Lung (tissue), 12 donors: Measurements from ENCODE around the gene GARIN5A. TPM values are rescaled to one million over a fixed set of nuclear protein-coding genes. Genes with fewer than 3 reads are reported as not detected.

Source experiments
- ATAC-seq: fragments of 200-7000 bp; cut with Tn5 transposase; one replicate; pipeline ENCODE4 v1.9.1; 2020; ENCODE audit warnings: moderate number of reproducible peaks; ENCODE audit not compliant: insufficient read depth, low FRiP score
- DNase-seq, 3 donors: peaks; one replicate each; pipeline ENCODE4 v3.0.0-alpha.2; 2013 to 2017
- H3K27ac ChIP-seq, 2 donors: one replicate each; pipeline ENCODE4 v1.5.1; 2013; ENCODE audit warnings: mild to moderate bottlenecking in 2 of 2, moderate library complexity in 2 of 2, control low read depth in 1 of 2, inconsistent platforms in 1 of 2, low read depth in 1 of 2, low read length in 1 of 2
- H3K27me3 ChIP-seq, 3 donors: one replicate each; pipeline ENCODE4 v1.5.1; 2013; ENCODE audit warnings: low read length in 2 of 3; ENCODE audit not compliant: control insufficient read depth in 3 of 3, insufficient read depth in 3 of 3
- H3K36me3 ChIP-seq, 4 donors: one replicate each; pipeline ENCODE4 v1.5.1; 2013; ENCODE audit warnings: low read length in 4 of 4, mild to moderate bottlenecking in 1 of 4, moderate library complexity in 1 of 4; ENCODE audit not compliant: control insufficient read depth in 4 of 4, insufficient read depth in 4 of 4
- H3K4me1 ChIP-seq, 5 donors: one replicate each; pipeline ENCODE4 v1.5.1; 2013; ENCODE audit warnings: low read length in 5 of 5, mild to moderate bottlenecking in 2 of 5, moderate library complexity in 1 of 5; ENCODE audit not compliant: control insufficient read depth in 5 of 5, insufficient read depth in 5 of 5
- H3K4me3 ChIP-seq: one replicate; pipeline ENCODE4 v1.5.1; 2013; ENCODE audit warnings: mild to moderate bottlenecking, control low read depth, moderate library complexity
- H3K9ac ChIP-seq, 2 donors: one replicate each; pipeline ENCODE4 v1.5.1; 2013; ENCODE audit warnings: low read length in 2 of 2, control low read depth in 1 of 2; ENCODE audit not compliant: insufficient read depth in 1 of 2
- H3K9me3 ChIP-seq, 4 donors: one replicate each; pipeline ENCODE4 v1.5.1; 2013; ENCODE audit warnings: low read length in 3 of 4, mild to moderate bottlenecking in 1 of 4, moderate library complexity in 1 of 4; ENCODE audit not compliant: control insufficient read depth in 4 of 4, insufficient read depth in 3 of 4
- WGBS, 2 donors: extraction: QIAGEN DNeasy Blood & Tissue Kit; methylation state at CpG; one replicate each; pipeline ENCODE4 v1.1.7; 2013; 5-methylcytosine and 5-hydroxymethylcytosine counted together
- polyA plus RNA-seq, 2 donors: library from polyadenylated mRNA; stranded (reverse); fragments of 200-250 nt; gene quantifications; one replicate each; pipeline ENCODE4 v1.2.1, GENCODE V29; 2013
- total RNA-seq, 2 donors: library from RNA; depleted of rRNA in 1 of 2; stranded (reverse); fragments of >200 nt in 1 of 2; gene quantifications; one replicate each; pipeline ENCODE4 v1.2.1, GENCODE V29; 2014 to 2021
- TF ChIP-seq, protein P1 (sequence below): IDR thresholded peaks from 2 replicates; pipeline ENCODE4 v1.5.1; 2012; ENCODE audit warnings: mild to moderate bottlenecking; ENCODE audit errors: control extremely low read depth, extremely low read depth
- donor health status: control.
- donor health status: control.
- donor health status: Bipolar disorder and iron deficiency.
- donor health status: healthy.
- donor health status: DM: yes; HTN: yes; CAD: no.

GARIN5A gene
- total and polyA plus RNA-seq, 4 donors, result 1.7 to 5.0 (median 2.4) TPM

- no peak overlapping the region for H3K4me3 ChIP-seq
- no peaks in the 10 kb centered on the region for H3K9me3 ChIP-seq
- ATAC-seq, result no peak
- H3K9ac ChIP-seq, result no peak overlapping the region
- peaks cover 5 to 10% (median 7%) of the 10 kb centered on the region in 5 donors for H3K4me1 ChIP-seq
- DNase-seq, result no peak
- H3K27ac ChIP-seq, result no peak overlapping the region
- H3K36me3 ChIP-seq, result peaks cover 0 to 44% (median 17%) of the 10 kb centered on the region in 4 donors
- TF ChIP-seq, protein P1, sequence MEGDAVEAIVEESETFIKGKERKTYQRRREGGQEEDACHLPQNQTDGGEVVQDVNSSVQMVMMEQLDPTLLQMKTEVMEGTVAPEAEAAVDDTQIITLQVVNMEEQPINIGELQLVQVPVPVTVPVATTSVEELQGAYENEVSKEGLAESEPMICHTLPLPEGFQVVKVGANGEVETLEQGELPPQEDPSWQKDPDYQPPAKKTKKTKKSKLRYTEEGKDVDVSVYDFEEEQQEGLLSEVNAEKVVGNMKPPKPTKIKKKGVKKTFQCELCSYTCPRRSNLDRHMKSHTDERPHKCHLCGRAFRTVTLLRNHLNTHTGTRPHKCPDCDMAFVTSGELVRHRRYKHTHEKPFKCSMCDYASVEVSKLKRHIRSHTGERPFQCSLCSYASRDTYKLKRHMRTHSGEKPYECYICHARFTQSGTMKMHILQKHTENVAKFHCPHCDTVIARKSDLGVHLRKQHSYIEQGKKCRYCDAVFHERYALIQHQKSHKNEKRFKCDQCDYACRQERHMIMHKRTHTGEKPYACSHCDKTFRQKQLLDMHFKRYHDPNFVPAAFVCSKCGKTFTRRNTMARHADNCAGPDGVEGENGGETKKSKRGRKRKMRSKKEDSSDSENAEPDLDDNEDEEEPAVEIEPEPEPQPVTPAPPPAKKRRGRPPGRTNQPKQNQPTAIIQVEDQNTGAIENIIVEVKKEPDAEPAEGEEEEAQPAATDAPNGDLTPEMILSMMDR, result no peak
- WGBS, 2 donors, result 95 to 96% methylated on average over 26 to 27 of the region's 27 CpGs
- no peaks in the 10 kb centered on the region for H3K27me3 ChIP-seq
Observed at GRCh38 chr19:50481351-50482149, 4.9 kb upstream of the GARIN5A start.

DNA sequence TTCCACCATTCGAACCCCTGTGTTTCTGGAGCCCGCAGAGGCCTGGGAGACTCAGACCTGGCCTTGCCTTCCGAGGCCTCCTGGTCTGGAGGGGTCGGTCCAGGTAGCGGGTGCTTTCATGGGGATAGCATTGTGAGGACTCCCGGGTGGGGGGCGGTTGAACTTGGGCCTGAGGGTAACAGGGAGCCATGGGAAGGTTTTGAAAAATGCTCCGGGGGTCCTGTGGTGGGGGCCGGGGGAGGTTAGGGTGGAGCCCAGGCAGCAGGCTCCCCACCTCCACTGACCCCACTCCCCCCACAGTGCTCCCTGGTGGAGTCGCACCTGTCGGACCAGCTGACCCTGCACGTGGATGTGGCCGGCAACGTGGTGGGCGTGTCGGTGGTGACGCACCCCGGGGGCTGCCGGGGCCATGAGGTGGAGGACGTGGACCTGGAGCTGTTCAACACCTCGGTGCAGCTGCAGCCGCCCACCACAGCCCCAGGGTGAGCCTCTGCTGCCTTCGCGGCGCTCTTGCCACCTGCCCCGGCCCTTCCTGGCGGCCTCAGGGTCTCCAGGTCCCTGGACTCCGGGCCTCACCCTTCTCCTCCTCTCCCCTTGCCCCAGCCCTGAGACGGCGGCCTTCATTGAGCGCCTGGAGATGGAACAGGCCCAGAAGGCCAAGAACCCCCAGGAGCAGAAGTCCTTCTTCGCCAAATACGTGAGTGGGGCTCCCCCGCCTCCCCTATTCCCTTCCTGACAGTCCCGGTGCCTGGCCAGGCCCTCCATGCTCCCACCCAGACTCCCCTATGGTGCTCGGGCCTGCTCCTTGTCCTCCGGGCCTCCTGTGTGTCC is 3.8 kb upstream of the GARIN5A start:
- Histone ChIP-seq H3K9ac (no peak overlapping the region), H3K36me3 (peaks cover 0 to 44% (median 17%) of the 10 kb centered on the region in 4 donors), H3K4me1 (peaks cover 5 to 10% (median 7%) of the 10 kb centered on the region in 5 donors), H3K27ac (no peak overlapping the region), H3K9me3 (no peaks in the 10 kb centered on the region), H3K27me3 (no peaks in the 10 kb centered on the region), H3K4me3 (no peak overlapping the region)
- WGBS, 2 donors, result 91 to 97% methylated on average over 23 to 37 of the region's 37 CpGs
- TF ChIP-seq, protein P1, result no peak
- ATAC-seq (no peak), DNase-seq (no peak)

DNA sequence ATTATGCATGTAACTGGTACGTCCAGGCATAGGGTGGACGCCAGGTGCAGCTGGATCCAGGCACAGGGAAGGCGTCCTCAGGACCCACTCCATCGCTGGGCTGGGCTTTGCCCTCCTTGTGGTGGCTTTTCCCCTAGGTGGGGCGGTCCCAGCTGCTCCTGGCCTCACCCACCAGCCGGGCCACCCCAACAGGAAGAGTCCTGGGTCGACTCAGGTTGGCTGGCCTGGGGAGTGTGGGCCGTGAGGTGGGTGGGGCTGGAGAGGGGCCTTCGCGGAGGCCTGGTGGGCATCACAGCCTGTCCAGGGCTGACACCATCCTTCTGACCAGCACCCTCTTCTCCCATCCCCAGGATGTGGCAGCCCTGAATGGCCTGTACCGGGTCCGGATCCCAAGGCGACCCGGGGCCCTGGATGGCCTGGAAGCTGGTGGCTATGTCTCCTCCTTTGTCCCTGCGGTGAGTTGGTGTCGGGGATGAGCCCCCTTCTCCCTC is 3.2 kb upstream of the GARIN5A start:
- ATAC-seq (no peak), DNase-seq (no peak)
- Histone ChIP-seq H3K4me3 (no peak overlapping the region), H3K27me3 (no peaks in the 10 kb centered on the region), H3K9ac (no peak overlapping the region), H3K27ac (no peak overlapping the region), H3K9me3 (no peaks in the 10 kb centered on the region), H3K36me3 (peaks cover 0 to 44% (median 16%) of the 10 kb centered on the region in 4 donors), H3K4me1 (peaks cover 5 to 10% (median 7%) of the 10 kb centered on the region in 5 donors)
- WGBS, 2 donors, result 95 to 97% methylated on average over 16 of the region's 16 CpGs
- TF ChIP-seq, protein P1, result no peak
